Keratinocyte (primary cell): ENCODE measurements around the gene OR52I2. TPM values are rescaled to one million over a fixed set of nuclear protein-coding genes. Genes with fewer than 3 reads are reported as not detected.

Experiments used
- DNase-seq: peaks from one replicate; pipeline ENCODE4 v3.0.0-alpha.2; 2011; ENCODE audit warnings: low read depth, missing footprints, low spot score
- FAIRE-seq: peaks from 2 replicates; lab custom pipeline; 2011; peaks lifted over from hg19 to GRCh38; lab: Jason Lieb, UNC
- H2AFZ ChIP-seq: 2 replicates; pipeline ENCODE4 v1.6.0; 2012; ENCODE audit warnings: low read length, control low read depth, inconsistent platforms; ENCODE audit not compliant: control insufficient read depth
- H3K27ac ChIP-seq: 2 replicates; pipeline ENCODE4 v1.5.1; 2011; ENCODE audit warnings: low read length; ENCODE audit not compliant: control insufficient read depth, insufficient read depth
- H3K27me3 ChIP-seq: 3 replicates; pipeline ENCODE4 v1.6.0; 2011; ENCODE audit warnings: low read length; ENCODE audit not compliant: control insufficient read depth, insufficient read depth; ENCODE audit errors: extremely low read depth
- H3K36me3 ChIP-seq, 2 experiments: 2 replicates in 1 of 2; 3 replicates in 1 of 2; pipeline ENCODE4 v1.5.1; 2011; ENCODE audit warnings: low read length in 2 of 2, mild to moderate bottlenecking in 1 of 2; ENCODE audit not compliant: control insufficient read depth in 2 of 2, insufficient read depth in 2 of 2; ENCODE audit errors: extremely low read depth in 1 of 2
- H3K4me1 ChIP-seq: 3 replicates; pipeline ENCODE4 v1.5.1; 2011; ENCODE audit warnings: low read length; ENCODE audit not compliant: control insufficient read depth, insufficient read depth; ENCODE audit errors: extremely low read depth
- H3K4me2 ChIP-seq: 3 replicates; pipeline ENCODE4 v1.6.0; 2011; ENCODE audit warnings: low read depth, low read length; ENCODE audit not compliant: control insufficient read depth, insufficient read depth; ENCODE audit errors: extremely low read depth
- H3K4me3 ChIP-seq, 3 experiments: fragments of 200-600 bp in 1 of 3; sonication (generic) in 1 of 3; 2 replicates in 2 of 3; 3 replicates in 1 of 3; pipeline ENCODE4 v1.5.1; 2011 to 2016; ENCODE audit warnings: low read length in 3 of 3, mild to moderate bottlenecking in 3 of 3, control low read depth in 2 of 3, inconsistent platforms in 1 of 3, low read depth in 1 of 3, mixed read lengths in 1 of 3, mixed run types in 1 of 3, moderate library complexity in 1 of 3; ENCODE audit not compliant: control insufficient read depth in 2 of 3, insufficient read depth in 2 of 3; ENCODE audit errors: extremely low read depth in 1 of 3
- H3K79me2 ChIP-seq: 2 replicates; pipeline ENCODE4 v1.6.0; 2012; ENCODE audit warnings: low read length; ENCODE audit not compliant: control insufficient read depth, insufficient read depth
- H3K9ac ChIP-seq: 3 replicates; pipeline ENCODE4 v1.6.0; 2011; ENCODE audit warnings: low read length; ENCODE audit not compliant: control insufficient read depth, insufficient read depth; ENCODE audit errors: extremely low read depth
- H3K9me1 ChIP-seq: 3 replicates; pipeline ENCODE4 v1.6.0; 2011; ENCODE audit warnings: low read length; ENCODE audit not compliant: control insufficient read depth, insufficient read depth; ENCODE audit errors: extremely low read depth
- H3K9me3 ChIP-seq: 2 replicates; pipeline ENCODE4 v1.5.1; 2012; ENCODE audit warnings: low read depth, low read length; ENCODE audit not compliant: control insufficient read depth
- H4K20me1 ChIP-seq: 3 replicates; pipeline ENCODE4 v1.6.0; 2011; ENCODE audit warnings: low read length; ENCODE audit not compliant: control insufficient read depth, insufficient read depth; ENCODE audit errors: extremely low read depth
- CTCF ChIP-seq, 3 experiments: IDR thresholded peaks in 1 of 3; conservative IDR thresholded peaks in 1 of 3; optimal IDR thresholded peaks in 1 of 3; 2 replicates in 2 of 3; 3 replicates in 1 of 3; pipeline versions ENCODE3 to v1.5.1; 2011; ENCODE audit warnings: low read length in 3 of 3, mild to moderate bottlenecking in 3 of 3, moderate library complexity in 2 of 3, control low read depth in 1 of 3, inconsistent platforms in 1 of 3; ENCODE audit not compliant: insufficient read depth in 2 of 3; ENCODE audit errors: extremely low read depth in 1 of 3
- EZH2 ChIP-seq: IDR thresholded peaks from one replicate; pipeline ENCODE4 v1.6.1; 2012; ENCODE audit warnings: inconsistent platforms, mild to moderate bottlenecking, low read length, moderate library complexity
- dilution Hi-C: fragments of 300-500 bp; cut with MboI; formaldehyde crosslinking; loops from one replicate; pipeline ENCODE4 v1.7.0; 2020; ENCODE audit warnings: low sequenced_read_pairs; ENCODE audit not compliant: extremely low pct_ligation_motif_present
- polyA plus RNA-seq, 5 experiments: library from polyadenylated mRNA; depleted of rRNA in 3 of 5; stranded (reverse) in 3 of 5; stranded (forward) in 1 of 5; unstranded in 1 of 5; fragments of >200 nt; gene quantifications; 1 replicate in 1 of 5; 2 replicates in 3 of 5; 3 replicates in 1 of 5; pipeline versions ENCODE4 v1.2.1 to v1.2.3, GENCODE V29; 2011 to 2012; ENCODE audit warnings: missing spikeins in 2 of 5, low read depth in 1 of 5, low replicate concordance in 1 of 5

OR52I2 gene
- polyA plus RNA-seq, 1 donor (not counting 4 experiments of a cell fraction or from before 2014, with no cell fraction given), result not detected

GRCh38 chr11:4639931-4640330 is 58.4 kb downstream of the OR52I2 start:
- Histone ChIP-seq H3K27me3 (peaks cover 6% of the 10 kb centered on the region), H3K4me1 (no peaks in the 10 kb centered on the region), H3K79me2 (no peaks in the 10 kb centered on the region), H4K20me1 (no peaks in the 10 kb centered on the region), H3K9me1 (no peaks in the 10 kb centered on the region), H3K36me3 (no peaks in the 10 kb centered on the region), H3K9ac (no peak overlapping the region), H2AFZ (no peak overlapping the region), H3K4me3 (no peak overlapping the region), H3K9me3 (no peaks in the 10 kb centered on the region), H3K4me2 (no peak overlapping the region), H3K27ac (no peak overlapping the region)
- dilution Hi-C loops, result no loop called here
- no peak for FAIRE-seq
- no peak for TF ChIP-seq EZH2
- DNase-seq, result no peak

GRCh38 chr11:4641501-4641900 is 60.0 kb downstream of the OR52I2 start:
- FAIRE-seq, result no peak
- no peaks in the 10 kb centered on the region for H3K4me1 ChIP-seq
- dilution Hi-C loops, result no loop called here
- H3K79me2 ChIP-seq, result no peaks in the 10 kb centered on the region
- H3K9me1 ChIP-seq, result no peaks in the 10 kb centered on the region
- TF ChIP-seq CTCF (optimal IDR thresholded peaks at IDR 0.05 in 1 of 3, IDR thresholded peaks at IDR 0.05 in 1 of 3, conservative IDR thresholded peaks at IDR 0.05 in 1 of 3; ENCODE audit: extremely low read depth in 1 of 3, insufficient read depth in 2 of 3, low read length in 3 of 3), result no peak
- no peak for TF ChIP-seq EZH2
- no peak overlapping the region for H3K4me2 ChIP-seq
- H3K9ac ChIP-seq, result no peak overlapping the region
- H3K36me3 ChIP-seq, result no peaks in the 10 kb centered on the region
- no peak overlapping the region for H2AFZ ChIP-seq
- no peak for DNase-seq
- no peaks in the 10 kb centered on the region for H4K20me1 ChIP-seq
- no peak overlapping the region for H3K4me3 ChIP-seq
- no peak overlapping the region for H3K27ac ChIP-seq
- H3K27me3 ChIP-seq, result peaks cover 6% of the 10 kb centered on the region
- no peaks in the 10 kb centered on the region for H3K9me3 ChIP-seq

GRCh38 chr11:4642043-4642442 is 60.5 kb downstream of the OR52I2 start:
- Histone ChIP-seq H4K20me1 (no peaks in the 10 kb centered on the region), H2AFZ (no peak overlapping the region), H3K27me3 (peaks cover 6% of the 10 kb centered on the region), H3K4me2 (no peak overlapping the region), H3K4me1 (no peaks in the 10 kb centered on the region), H3K79me2 (no peaks in the 10 kb centered on the region), H3K9ac (no peak overlapping the region), H3K36me3 (no peaks in the 10 kb centered on the region), H3K9me1 (no peaks in the 10 kb centered on the region), H3K9me3 (no peaks in the 10 kb centered on the region), H3K4me3 (no peak overlapping the region), H3K27ac (no peak overlapping the region)
- TF ChIP-seq EZH2 (no peak), CTCF (optimal IDR thresholded peaks at IDR 0.05 in 1 of 3, IDR thresholded peaks at IDR 0.05 in 1 of 3, conservative IDR thresholded peaks at IDR 0.05 in 1 of 3; ENCODE audit: extremely low read depth in 1 of 3, insufficient read depth in 2 of 3, low read length in 3 of 3) (no peak)
- dilution Hi-C loops, result no loop called here
- FAIRE-seq (no peak), DNase-seq (no peak)
